NB4 (cell line): ENCODE results near the gene MPND.

Experiments
- DNase-seq: peaks from one replicate; pipeline ENCODE4 v3.0.0; 2010; ENCODE audit warnings: low read depth
- H3K4me3 ChIP-seq: one replicate; pipeline ENCODE4 v1.5.1; 2011; ENCODE audit warnings: mild to moderate bottlenecking, low read depth, low read length, moderate library complexity
- CTCF ChIP-seq: IDR thresholded peaks from one replicate; pipeline ENCODE4 v1.5.1; 2012; ENCODE audit warnings: low read depth, low read length
- MAX ChIP-seq: IDR thresholded peaks from 2 replicates; pipeline ENCODE4 v1.6.1; 2011; ENCODE audit warnings: low read depth, low read length
- MYC ChIP-seq: IDR thresholded peaks from 2 replicates; pipeline ENCODE4 v1.6.1; 2011; ENCODE audit warnings: low read depth, low read length
- POLR2A ChIP-seq: IDR thresholded peaks from 2 replicates; pipeline ENCODE4 v1.6.1; 2011; ENCODE audit warnings: mild to moderate bottlenecking; ENCODE audit not compliant: insufficient read length; ENCODE audit errors: extremely low read depth

MPND gene

GRCh38 chr19:4319067-4319718 lies 24.2 kb upstream of the MPND start:
- no peak for DNase-seq

GRCh38 chr19:4320419-4320818 lies 22.9 kb upstream of the MPND start:
- no peak overlapping the region for H3K4me3 ChIP-seq
- TF ChIP-seq CTCF, result no peak
- no peak for TF ChIP-seq POLR2A
- no peak for TF ChIP-seq MYC
- no peak for TF ChIP-seq MAX
- no peak for DNase-seq

More at GRCh38 chr19:4319067-4319718, 24.2 kb upstream of the MPND start:
- TF ChIP-seq MAX (no peak), POLR2A (no peak), MYC (no peak), CTCF (no peak)
- no peak overlapping the region for H3K4me3 ChIP-seq

GRCh38 chr19:4322942-4323665 lies 20.3 kb upstream of the MPND start:
- TF ChIP-seq CTCF (no peak), POLR2A (no peak), MYC (no peak), MAX (no peak)
- no peak for DNase-seq

GRCh38 chr19:4323692-4324091 lies 19.7 kb upstream of the MPND start:
- TF ChIP-seq CTCF (no peak), POLR2A (no peak), MYC (no peak), MAX (no peak)
- no peak for DNase-seq
- H3K4me3 ChIP-seq, result no peak overlapping the region

More at GRCh38 chr19:4322942-4323665, 20.3 kb upstream of the MPND start:
- H3K4me3 ChIP-seq, result no peak overlapping the region

- no peak for DNase-seq
- no peak for TF ChIP-seq MYC
- no peak for TF ChIP-seq POLR2A
- no peak for TF ChIP-seq MAX
- no peak for TF ChIP-seq CTCF
- H3K4me3 ChIP-seq, result no peak overlapping the region
These were observed 19.1 kb upstream of the MPND start for GRCh38 chr19:4324228-4324627.
